HCT116 (cell line): ENCODE measurements around the gene ZNF451.
"Not testable (repeated sequence)": the region's sequence is repeated elsewhere in the genome, so short reads cannot be mapped to it uniquely, and the experiment has no call there.

Experiments used
- CEBPB ChIP-seq: IDR thresholded peaks from 2 replicates; pipeline ENCODE4 v1.6.1; 2012; ENCODE audit warnings: low read depth
- RAD21 ChIP-seq: IDR thresholded peaks from 2 replicates; pipeline ENCODE4 v1.6.1; 2012; ENCODE audit warnings: low read depth, mild to moderate bottlenecking
- SIN3A ChIP-seq: IDR thresholded peaks from 2 replicates; pipeline ENCODE4 v1.6.1; 2012; ENCODE audit warnings: low read depth
- TCF7L2 ChIP-seq: IDR thresholded peaks from 2 replicates; pipeline ENCODE4 v1.7.0; 2011; ENCODE audit warnings: borderline replicate concordance, inconsistent platforms; ENCODE audit not compliant: insufficient read depth, insufficient read length; ENCODE audit errors: extremely low read depth
- TF ChIP-seq, protein P1 (sequence below), 3 experiments: fragments of 200-600 bp in 1 of 3; sonication (generic) in 1 of 3; IDR thresholded peaks in 2 of 3; conservative IDR thresholded peaks in 1 of 3; 2 replicates each; pipeline ENCODE4 v1.5.1; 2012 to 2017; ENCODE audit warnings: low read depth in 2 of 3, low read length in 2 of 3, antibody characterized with exemption in 1 of 3, borderline replicate concordance in 1 of 3, control low read depth in 1 of 3, mild to moderate bottlenecking in 1 of 3, mixed read lengths in 1 of 3, mixed run types in 1 of 3, moderate library complexity in 1 of 3; ENCODE audit not compliant: insufficient read depth in 1 of 3

DNA sequence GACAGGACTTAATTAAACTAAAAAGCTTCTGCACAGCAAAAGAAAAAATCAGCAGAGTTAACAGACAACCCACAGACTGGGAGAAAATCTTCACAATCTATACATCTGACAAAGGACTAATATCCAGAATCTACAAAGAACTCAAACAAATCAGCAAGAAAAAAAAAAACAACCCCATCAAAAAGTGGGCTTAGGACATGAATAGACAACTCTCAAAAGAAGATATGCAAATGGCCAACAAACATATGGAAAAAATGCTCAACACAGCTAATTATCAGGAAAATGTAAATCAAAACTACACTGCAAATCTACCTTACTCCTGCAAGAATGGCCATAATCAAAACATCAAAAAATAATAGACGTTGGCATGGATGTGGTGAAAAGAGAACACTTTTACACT lies 45.9 kb upstream of the ZNF451 start:
- TF ChIP-seq, protein P1, sequence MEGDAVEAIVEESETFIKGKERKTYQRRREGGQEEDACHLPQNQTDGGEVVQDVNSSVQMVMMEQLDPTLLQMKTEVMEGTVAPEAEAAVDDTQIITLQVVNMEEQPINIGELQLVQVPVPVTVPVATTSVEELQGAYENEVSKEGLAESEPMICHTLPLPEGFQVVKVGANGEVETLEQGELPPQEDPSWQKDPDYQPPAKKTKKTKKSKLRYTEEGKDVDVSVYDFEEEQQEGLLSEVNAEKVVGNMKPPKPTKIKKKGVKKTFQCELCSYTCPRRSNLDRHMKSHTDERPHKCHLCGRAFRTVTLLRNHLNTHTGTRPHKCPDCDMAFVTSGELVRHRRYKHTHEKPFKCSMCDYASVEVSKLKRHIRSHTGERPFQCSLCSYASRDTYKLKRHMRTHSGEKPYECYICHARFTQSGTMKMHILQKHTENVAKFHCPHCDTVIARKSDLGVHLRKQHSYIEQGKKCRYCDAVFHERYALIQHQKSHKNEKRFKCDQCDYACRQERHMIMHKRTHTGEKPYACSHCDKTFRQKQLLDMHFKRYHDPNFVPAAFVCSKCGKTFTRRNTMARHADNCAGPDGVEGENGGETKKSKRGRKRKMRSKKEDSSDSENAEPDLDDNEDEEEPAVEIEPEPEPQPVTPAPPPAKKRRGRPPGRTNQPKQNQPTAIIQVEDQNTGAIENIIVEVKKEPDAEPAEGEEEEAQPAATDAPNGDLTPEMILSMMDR (IDR thresholded peaks at IDR 0.05 in 2 of 3, conservative IDR thresholded peaks at IDR 0.05 in 1 of 3; ENCODE audit: borderline replicate concordance in 1 of 3, insufficient read depth in 1 of 3, low read depth in 2 of 3, low read length in 2 of 3), result not testable (repeated sequence)
- not testable (repeated sequence) for TF ChIP-seq RAD21, CEBPB, SIN3A, TCF7L2
